ENCODE measurements around the gene ATP5F1B.

DNA sequence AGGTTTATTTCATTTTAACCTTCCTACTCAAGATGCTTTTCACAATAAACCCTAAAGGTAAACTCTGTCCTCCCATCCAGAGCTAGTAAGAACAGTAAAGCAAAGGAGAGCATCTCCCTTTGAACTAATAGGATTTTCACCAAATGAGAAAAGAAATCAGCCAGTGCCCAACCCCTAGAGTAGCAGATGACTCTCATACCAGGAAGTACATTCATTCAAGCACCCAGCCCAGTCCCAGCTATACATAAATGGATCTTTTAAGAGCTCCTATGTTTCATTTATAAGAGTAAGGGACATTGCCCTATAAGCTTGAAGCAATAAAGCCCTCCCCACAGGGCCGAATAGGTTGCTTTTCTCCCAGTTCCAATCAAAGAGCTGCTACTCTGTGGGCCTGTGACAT lies 23.2 kb downstream of the ATP5F1B start:
- TF ChIP-seq, protein P1, sequence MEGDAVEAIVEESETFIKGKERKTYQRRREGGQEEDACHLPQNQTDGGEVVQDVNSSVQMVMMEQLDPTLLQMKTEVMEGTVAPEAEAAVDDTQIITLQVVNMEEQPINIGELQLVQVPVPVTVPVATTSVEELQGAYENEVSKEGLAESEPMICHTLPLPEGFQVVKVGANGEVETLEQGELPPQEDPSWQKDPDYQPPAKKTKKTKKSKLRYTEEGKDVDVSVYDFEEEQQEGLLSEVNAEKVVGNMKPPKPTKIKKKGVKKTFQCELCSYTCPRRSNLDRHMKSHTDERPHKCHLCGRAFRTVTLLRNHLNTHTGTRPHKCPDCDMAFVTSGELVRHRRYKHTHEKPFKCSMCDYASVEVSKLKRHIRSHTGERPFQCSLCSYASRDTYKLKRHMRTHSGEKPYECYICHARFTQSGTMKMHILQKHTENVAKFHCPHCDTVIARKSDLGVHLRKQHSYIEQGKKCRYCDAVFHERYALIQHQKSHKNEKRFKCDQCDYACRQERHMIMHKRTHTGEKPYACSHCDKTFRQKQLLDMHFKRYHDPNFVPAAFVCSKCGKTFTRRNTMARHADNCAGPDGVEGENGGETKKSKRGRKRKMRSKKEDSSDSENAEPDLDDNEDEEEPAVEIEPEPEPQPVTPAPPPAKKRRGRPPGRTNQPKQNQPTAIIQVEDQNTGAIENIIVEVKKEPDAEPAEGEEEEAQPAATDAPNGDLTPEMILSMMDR (IDR thresholded peaks at IDR 0.05): no peak
- no peak for TF ChIP-seq POLR2A (IDR thresholded peaks at IDR 0.05)

Data from heart left ventricle (tissue), 13 donors.